Left lung (tissue), 10 donors: Measurements from ENCODE around the gene ABTB1. TPM values are rescaled to one million over a fixed set of nuclear protein-coding genes. Genes with fewer than 3 reads are reported as not detected.

Source experiments
- ATAC-seq: fragments of 200-7000 bp; cut with Tn5 transposase; one replicate; pipeline ENCODE4 v1.9.1; 2020; ENCODE audit warnings: moderate library complexity
- DNase-seq, 4 donors: peaks; one replicate each; pipeline ENCODE4 v3.0.0-alpha.2; 2013 to 2020
- H3K27ac ChIP-seq, 2 donors: fragments of 200-600 bp; sonication (generic) in 1 of 2; one replicate each; pipeline versions ENCODE4 v1.5.0 to v1.8.0; 2020 to 2021
- H3K27me3 ChIP-seq, 2 donors: fragments of 200-600 bp; sonication (generic) in 1 of 2; one replicate each; pipeline versions ENCODE4 v1.5.0 to v1.8.0; 2020 to 2021
- H3K36me3 ChIP-seq, 2 donors: fragments of 200-600 bp; sonication (generic) in 1 of 2; one replicate each; pipeline versions ENCODE4 v1.5.0 to v1.8.0; 2020 to 2021
- H3K4me1 ChIP-seq, 2 donors: fragments of 200-600 bp; one replicate each; pipeline ENCODE4 v1.8.0; 2021
- H3K4me3 ChIP-seq, 2 donors: fragments of 200-600 bp; sonication (generic) in 1 of 2; one replicate each; pipeline versions ENCODE4 v1.5.0 to v1.8.0; 2020 to 2021; ENCODE audit warnings: mild to moderate bottlenecking in 1 of 2
- H3K9me3 ChIP-seq, 2 donors: fragments of 200-600 bp; sonication (generic) in 1 of 2; one replicate each; pipeline versions ENCODE4 v1.5.0 to v1.8.0; 2020 to 2021
- CTCF ChIP-seq, 2 donors: fragments of 200-600 bp; sonication (generic) in 1 of 2; IDR thresholded peaks; one replicate each; pipeline versions ENCODE4 v1.5.0 to v1.8.0; 2021; ENCODE audit warnings: antibody characterized with exemption in 2 of 2
- intact Hi-C, 2 donors: fragments of 100-400 bp; cut with DNase I; formaldehyde crosslinking; loops; one replicate each; pipeline versions ENCODE4 v1.11.2 to v1.14.2; 2022
- polyA plus RNA-seq, 6 donors: library from polyadenylated mRNA; unstranded; fragments of 120-200 nt; gene quantifications; one replicate each; pipeline ENCODE4 v1.2.1, GENCODE V29; 2013; ENCODE audit not compliant: insufficient read length in 6 of 6
- total RNA-seq, 2 donors: library from RNA; stranded (reverse); fragmentation: NEBNext Ultra II Directional; extraction: Animal tissue kit (Norgen Biotek cat#: 25700); gene quantifications; one replicate each; pipeline ENCODE4 v1.2.1, GENCODE V29; 2021
- donor health status: DM: no; HTN: yes; CAD: no.
- donor health status: DM: no; HTN: no; CAD: no.

Gene ABTB1
- total and polyA plus RNA-seq, 8 donors: 20.2 to 56.1 (median 26.8) TPM

- DNase-seq (no peak), ATAC-seq (no peak)
- Histone ChIP-seq H3K4me3 (no peak overlapping the region), H3K4me1 (peaks cover 14 to 50% of the 10 kb centered on the region in 2 donors), H3K36me3 (peaks cover 0 to 5% of the 10 kb centered on the region in 2 donors), H3K27ac (peak overlapping the region in 1 of 2 donors; percentile 28), H3K27me3 (no peaks in the 10 kb centered on the region), H3K9me3 (no peaks in the 10 kb centered on the region)
- intact Hi-C loops: no loop called here
- no peak for TF ChIP-seq CTCF (IDR thresholded peaks at IDR 0.05)
Observed at GRCh38 chr3:127726894-127727293, 54.1 kb downstream of the ABTB1 start.

GRCh38 chr3:127728417-127729015, 55.8 kb downstream of the ABTB1 start:
- peak; percentile 23 for ATAC-seq
- TF ChIP-seq CTCF (IDR thresholded peaks at IDR 0.05): no peak
- Histone ChIP-seq H3K27me3 (no peaks in the 10 kb centered on the region), H3K36me3 (peaks cover 0 to 5% of the 10 kb centered on the region in 2 donors), H3K4me1 (peaks cover under 1 to 46% of the 10 kb centered on the region in 2 donors), H3K4me3 (no peak overlapping the region), H3K27ac (peak overlapping the region in 1 of 2 donors; percentile 66), H3K9me3 (no peaks in the 10 kb centered on the region)
- intact Hi-C loops: no loop called here
- no peak for DNase-seq

- H3K36me3 ChIP-seq: peaks cover 0 to under 1% of the 10 kb centered on the region in 2 donors
- DNase-seq: no peak
- ATAC-seq: peak; percentile 62
- H3K27me3 ChIP-seq: no peaks in the 10 kb centered on the region
- no peak overlapping the region for H3K4me3 ChIP-seq
- no peak for TF ChIP-seq CTCF (IDR thresholded peaks at IDR 0.05)
- peak overlapping the region in 1 of 2 donors; percentile 66 for H3K27ac ChIP-seq
- peaks cover 3 to 57% of the 10 kb centered on the region in 2 donors for H3K4me1 ChIP-seq
- intact Hi-C loops: no loop called here
- no peaks in the 10 kb centered on the region for H3K9me3 ChIP-seq
Observed at GRCh38 chr3:127729556-127730056, 56.9 kb downstream of the ABTB1 start.

GRCh38 chr3:127730171-127730570, 57.4 kb downstream of the ABTB1 start:
- no peaks in the 10 kb centered on the region for H3K9me3 ChIP-seq
- ATAC-seq: no peak
- peaks cover 7 to 63% of the 10 kb centered on the region in 2 donors for H3K4me1 ChIP-seq
- DNase-seq: no peak
- intact Hi-C loops: no loop called here
- H3K4me3 ChIP-seq: no peak overlapping the region
- no peaks in the 10 kb centered on the region for H3K36me3 ChIP-seq
- TF ChIP-seq CTCF (IDR thresholded peaks at IDR 0.05): no peak
- no peaks in the 10 kb centered on the region for H3K27me3 ChIP-seq
- H3K27ac ChIP-seq: peak overlapping the region in 1 of 2 donors; percentile 66

Other genes starting within 250 kb of the ABTB1 start
- gene TPRA1, start 82.2 kb upstream of the ABTB1 start, total RNA-seq: 10 to 100 TPM; 40.3 to 40.5 TPM
- 10 to 100 TPM; 25.1 to 34.5 (median 31.3) TPM for gene TPRA1, start 82.2 kb upstream of the ABTB1 start, polyA plus RNA-seq
- gene MCM2, start 74.5 kb upstream of the ABTB1 start, total RNA-seq: 10 to 100 TPM; 17.0 to 37.8 TPM
- gene MCM2, start 74.5 kb upstream of the ABTB1 start, polyA plus RNA-seq: 10 to 100 TPM; 37.5 to 53.1 (median 47.5) TPM
- gene PODXL2, start 43.8 kb upstream of the ABTB1 start, total RNA-seq: 10 to 100 TPM in 1 of 2 donors, 1 to 10 TPM in 1; 2.9 to 12.3 TPM
- gene PODXL2, start 43.8 kb upstream of the ABTB1 start, polyA plus RNA-seq: 10 to 100 TPM; 12.9 to 18.0 (median 15.3) TPM
- gene MGLL, start 149.6 kb downstream of the ABTB1 start, total RNA-seq: 100 to 1,000 TPM; 214 to 318 TPM
- gene MGLL, start 149.6 kb downstream of the ABTB1 start, polyA plus RNA-seq: 10 to 100 TPM in 5 of 6 donors, 1 to 10 TPM in 1; 8.6 to 22.6 (median 15.0) TPM
- gene KBTBD12, start 242.3 kb downstream of the ABTB1 start, total RNA-seq: 1 to 10 TPM; 1.2 to 2.5 TPM
- 1 to 10 TPM in 5 of 6 donors, under 1 TPM in 1; 0.60 to 2.4 (median 1.3) TPM for gene KBTBD12, start 242.3 kb downstream of the ABTB1 start, polyA plus RNA-seq